GM20000 (cell line): ENCODE results near the gene TCF7.

ENCODE experiments used
- DNase-seq: peaks from one replicate; pipeline ENCODE4 v3.0.0; 2012; ENCODE audit warnings: low spot score
- CTCF ChIP-seq: IDR thresholded peaks from 2 replicates; pipeline ENCODE4 v1.5.1; 2012; ENCODE audit warnings: mild to moderate bottlenecking, control low read depth; ENCODE audit errors: extremely low read depth, missing control alignments

The TCF7 gene

GRCh38 chr5:134084570-134084969 lies 29.9 kb upstream of the TCF7 start:
- TF ChIP-seq CTCF = no peak
- DNase-seq = no peak

GRCh38 chr5:134085411-134085810 lies 29.1 kb upstream of the TCF7 start:
- no peak for DNase-seq
- no peak for TF ChIP-seq CTCF

- no peak for TF ChIP-seq CTCF
- DNase-seq = no peak
Observed at GRCh38 chr5:134086225-134086942, 28.1 kb upstream of the TCF7 start.

GRCh38 chr5:134086943-134087305 lies 27.6 kb upstream of the TCF7 start:
- DNase-seq = no peak
- no peak for TF ChIP-seq CTCF

GRCh38 chr5:134088291-134088690 lies 26.2 kb upstream of the TCF7 start:
- no peak for DNase-seq

GRCh38 chr5:134088994-134089560 lies 25.4 kb upstream of the TCF7 start:
- no peak for TF ChIP-seq CTCF
- DNase-seq = no peak

More at GRCh38 chr5:134088291-134088690, 26.2 kb upstream of the TCF7 start:
- TF ChIP-seq CTCF = no peak

GRCh38 chr5:134090522-134090921 lies 24.0 kb upstream of the TCF7 start:
- TF ChIP-seq CTCF = no peak
- no peak for DNase-seq
